BJ (cell line): ENCODE measurements around the gene ZNF346. TPM values are rescaled to one million over a fixed set of nuclear protein-coding genes. Genes with fewer than 3 reads are reported as not detected.

Experiments
- CTCF ChIA-PET: fragments of 350-600 bp; formaldehyde crosslinking; extraction: SDS; loops from one replicate; lab custom pipeline; 2021; ENCODE audit warnings: antibody characterized with exemption, inconsistent platforms; lab: Yijun Ruan, JAX
- POLR2A ChIA-PET: fragments of 300-600 bp; sonication (Branson Sonifier 250); formaldehyde crosslinking; extraction: SDS; loops from one replicate; lab custom pipeline; 2021; ENCODE audit warnings: antibody characterized with exemption; lab: Charles Lee
- DNase-seq: peaks from one replicate; pipeline ENCODE4 v3.0.0-alpha.2; 2011; ENCODE audit warnings: low read depth
- H3K27me3 ChIP-seq: 2 replicates; pipeline ENCODE4 v1.6.0; 2011; ENCODE audit warnings: low read length; ENCODE audit not compliant: control insufficient read depth, insufficient read depth
- H3K36me3 ChIP-seq: 2 replicates; pipeline ENCODE4 v1.5.1; 2011; ENCODE audit warnings: low read length; ENCODE audit not compliant: control insufficient read depth, insufficient read depth
- H3K4me3 ChIP-seq: 2 replicates; pipeline ENCODE4 v1.5.1; 2011; ENCODE audit warnings: low read depth, mild to moderate bottlenecking, control low read depth, low read length
- CTCF ChIP-seq: IDR thresholded peaks from 2 replicates; pipeline ENCODE4 v1.5.1; 2011; ENCODE audit warnings: low read depth, mild to moderate bottlenecking, control low read depth, inconsistent platforms, low read length, moderate library complexity; ENCODE audit not compliant: insufficient read depth
- polyA plus RNA-seq: library from polyadenylated mRNA; depleted of rRNA; stranded (reverse); fragments of >200 nt; gene quantifications from 2 replicates; pipeline ENCODE4 v1.2.3, GENCODE V29; 2011

The ZNF346 gene
- polyA plus RNA-seq, 1 experiment: 16.8 TPM

GRCh38 chr5:177113566-177114424, 91.3 kb downstream of the ZNF346 start:
- ChIA-PET POLR2A (no interaction called here), CTCF (interaction anchor here (0.5 to 7.2 kb wide), 65 partner anchors 8 to 461 kb away, joined by 3 to 105 read pairs (median 4); partner anchors contain the start of genes FGFR4, NSD1, PRELID1 and RAB24)
- no peak for DNase-seq

GRCh38 chr5:177116631-177117373, 94.3 kb downstream of the ZNF346 start:
- ChIA-PET POLR2A (no interaction called here), CTCF (interaction anchor here (1.0 to 1.4 kb wide), 3 partner anchors 9 to 193 kb away, joined by 3 read pairs; no protein-coding TSS in a partner anchor)
- DNase-seq: no peak
- H3K36me3 ChIP-seq: no peaks in the 10 kb centered on the region
- H3K27me3 ChIP-seq: no peaks in the 10 kb centered on the region
- TF ChIP-seq CTCF: no peak
- H3K4me3 ChIP-seq: no peak overlapping the region

More at GRCh38 chr5:177113566-177114424, 91.3 kb downstream of the ZNF346 start:
- H3K36me3 ChIP-seq: no peaks in the 10 kb centered on the region
- no peaks in the 10 kb centered on the region for H3K27me3 ChIP-seq
- peak; percentile 99 for TF ChIP-seq CTCF
- H3K4me3 ChIP-seq: no peak overlapping the region

- no peak for DNase-seq
- H3K4me3 ChIP-seq: no peak overlapping the region
- POLR2A ChIA-PET: no interaction called here
- no peak for TF ChIP-seq CTCF
- H3K27me3 ChIP-seq: no peaks in the 10 kb centered on the region
- CTCF ChIA-PET: interaction anchor here (1.0 to 1.4 kb wide), 5 partner anchors 9 to 201 kb away, joined by 3 read pairs; no protein-coding TSS in a partner anchor
- H3K36me3 ChIP-seq: no peaks in the 10 kb centered on the region
Measured at GRCh38 chr5:177117441-177118045, 95.0 kb downstream of the ZNF346 start.

- no peak for TF ChIP-seq CTCF
- ChIA-PET CTCF (interaction anchor here (1.3 kb wide), 1 partner anchor 10 kb away, joined by 4 read pairs; no protein-coding TSS in a partner anchor), POLR2A (no interaction called here)
- no peaks in the 10 kb centered on the region for H3K36me3 ChIP-seq
- no peak overlapping the region for H3K4me3 ChIP-seq
- no peaks in the 10 kb centered on the region for H3K27me3 ChIP-seq
- DNase-seq: no peak
Measured at GRCh38 chr5:177122566-177122965, 100.1 kb downstream of the ZNF346 start.
